Cerebellar nuclear complex (tissue), 1 donor: ENCODE data around the gene INSM2.

Experiments used
- DNase-seq, 2 experiments: peaks; one replicate each; lab custom pipeline; 2025; lab: John Stamatoyannopoulos, UW

The INSM2 gene

GRCh38 chr14:35549551-35549950 is 15.6 kb downstream of the INSM2 start:
- DNase-seq: no peak

GRCh38 chr14:35551081-35551480 is 17.1 kb downstream of the INSM2 start:
- DNase-seq: no peak

GRCh38 chr14:35553808-35554207 is 19.8 kb downstream of the INSM2 start:
- DNase-seq: no peak

GRCh38 chr14:35556548-35556947 is 22.6 kb downstream of the INSM2 start:
- DNase-seq: no peak

GRCh38 chr14:35557221-35557747 is 23.3 kb downstream of the INSM2 start:
- DNase-seq: no peak

GRCh38 chr14:35558680-35559079 is 24.7 kb downstream of the INSM2 start:
- DNase-seq: no peak

- no peak for DNase-seq
Observed at GRCh38 chr14:35565871-35566464, 32.0 kb downstream of the INSM2 start.

- DNase-seq: no peak
Observed at GRCh38 chr14:35571598-35571997, 37.6 kb downstream of the INSM2 start.

- DNase-seq: no peak
Observed at GRCh38 chr14:35573911-35574310, 39.9 kb downstream of the INSM2 start.

- DNase-seq: no peak
Observed at GRCh38 chr14:35576260-35576659, 42.3 kb downstream of the INSM2 start.

GRCh38 chr14:35576856-35577255 is 42.9 kb downstream of the INSM2 start:
- no peak for DNase-seq

- no peak for DNase-seq
Observed at GRCh38 chr14:35578135-35578534, 44.2 kb downstream of the INSM2 start.

- DNase-seq: no peak
Observed at GRCh38 chr14:35578639-35579038, 44.7 kb downstream of the INSM2 start.
